ENCODE data around the gene WDR1.

DNA sequence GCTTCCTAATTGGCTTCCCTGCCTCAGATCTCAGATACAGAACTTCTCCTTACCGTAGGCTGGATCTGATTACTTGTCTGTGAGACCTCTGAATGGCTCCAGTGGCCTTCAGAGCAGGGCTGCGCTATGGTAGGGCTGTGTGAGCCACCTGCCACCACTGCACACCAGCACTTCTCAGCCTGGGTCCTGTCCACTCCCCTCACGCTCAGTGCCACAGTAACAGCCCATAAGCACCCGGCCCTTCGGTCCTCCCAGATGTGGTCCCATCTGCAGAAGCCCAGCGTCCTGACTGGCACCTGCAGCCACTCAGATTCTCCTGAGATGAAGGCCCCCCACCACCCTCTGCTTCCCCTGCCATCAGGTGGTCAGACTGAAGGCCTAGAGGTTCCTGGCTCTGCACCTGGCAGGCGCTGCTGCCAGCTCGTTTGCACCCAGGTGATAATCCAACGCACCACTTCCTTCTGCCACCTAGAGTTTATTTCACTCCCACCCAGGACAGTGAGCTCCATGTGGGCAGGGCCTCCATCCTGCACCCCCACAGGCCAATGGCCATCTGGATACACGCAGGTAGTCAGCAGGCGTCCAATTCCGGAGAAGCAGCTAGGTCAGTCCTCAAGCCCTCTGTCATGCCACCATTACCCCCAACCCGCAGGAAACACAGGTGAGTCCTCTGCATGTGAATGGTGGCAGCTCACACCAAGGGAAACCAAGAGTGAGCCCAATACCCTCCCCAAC, 5.4 kb downstream of the WDR1 start:
- TF ChIP-seq, protein P1, sequence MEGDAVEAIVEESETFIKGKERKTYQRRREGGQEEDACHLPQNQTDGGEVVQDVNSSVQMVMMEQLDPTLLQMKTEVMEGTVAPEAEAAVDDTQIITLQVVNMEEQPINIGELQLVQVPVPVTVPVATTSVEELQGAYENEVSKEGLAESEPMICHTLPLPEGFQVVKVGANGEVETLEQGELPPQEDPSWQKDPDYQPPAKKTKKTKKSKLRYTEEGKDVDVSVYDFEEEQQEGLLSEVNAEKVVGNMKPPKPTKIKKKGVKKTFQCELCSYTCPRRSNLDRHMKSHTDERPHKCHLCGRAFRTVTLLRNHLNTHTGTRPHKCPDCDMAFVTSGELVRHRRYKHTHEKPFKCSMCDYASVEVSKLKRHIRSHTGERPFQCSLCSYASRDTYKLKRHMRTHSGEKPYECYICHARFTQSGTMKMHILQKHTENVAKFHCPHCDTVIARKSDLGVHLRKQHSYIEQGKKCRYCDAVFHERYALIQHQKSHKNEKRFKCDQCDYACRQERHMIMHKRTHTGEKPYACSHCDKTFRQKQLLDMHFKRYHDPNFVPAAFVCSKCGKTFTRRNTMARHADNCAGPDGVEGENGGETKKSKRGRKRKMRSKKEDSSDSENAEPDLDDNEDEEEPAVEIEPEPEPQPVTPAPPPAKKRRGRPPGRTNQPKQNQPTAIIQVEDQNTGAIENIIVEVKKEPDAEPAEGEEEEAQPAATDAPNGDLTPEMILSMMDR (conservative IDR thresholded peaks at IDR 0.05) = no peak
- no peak for TF ChIP-seq ZFX (IDR thresholded peaks at IDR 0.05)

Measured in C4-2B (cell line).